HEK293 (cell line): ENCODE measurements around the gene NCK2.

Experiments used
- CTCF ChIA-PET: fragments of 350-600 bp; formaldehyde crosslinking; extraction: SDS; loops from one replicate; lab custom pipeline; 2021; ENCODE audit warnings: antibody characterized with exemption; lab: Yijun Ruan, JAX
- POLR2A ChIA-PET: fragments of 300-600 bp; formaldehyde crosslinking; extraction: SDS; loops from one replicate; lab custom pipeline; 2020; ENCODE audit warnings: antibody characterized with exemption, inconsistent platforms; lab: Yijun Ruan, JAX
- H3K27ac ChIP-seq: fragments of 200-500 bp; sonication (Bioruptor generic); 2 replicates; pipeline ENCODE4 v1.5.1; 2014; ENCODE audit warnings: low read depth, low read length, control low read depth, inconsistent platforms; ENCODE audit errors: extremely low read depth
- H3K36me3 ChIP-seq, 2 experiments: fragments of 200-500 bp in 1 of 2; sonication (Bioruptor generic) in 1 of 2; 1 replicate in 1 of 2; 2 replicates in 1 of 2; pipeline ENCODE4 v1.5.1; 2014 to 2017; ENCODE audit warnings: inconsistent platforms in 2 of 2, low read length in 2 of 2; ENCODE audit not compliant: control insufficient read depth in 2 of 2, insufficient read depth in 1 of 2
- H3K4me1 ChIP-seq: fragments of 200-500 bp; sonication (Bioruptor generic); 2 replicates; pipeline ENCODE4 v1.5.1; 2014; ENCODE audit warnings: mild to moderate bottlenecking, low read length, inconsistent platforms; ENCODE audit not compliant: control insufficient read depth, insufficient read depth
- H3K4me3 ChIP-seq: 2 replicates; pipeline ENCODE4 v1.5.1; 2011; ENCODE audit warnings: low read depth, mild to moderate bottlenecking, control low read depth, low read length, moderate library complexity
- H3K9me3 ChIP-seq: fragments of 200-500 bp; sonication (Bioruptor generic); 2 replicates; pipeline ENCODE4 v1.5.1; 2014; ENCODE audit warnings: low read depth, low read length, inconsistent platforms; ENCODE audit not compliant: control insufficient read depth, insufficient read depth
- EGR2 ChIP-seq: fragments of 450-650 bp; formaldehyde crosslinking; IDR thresholded peaks from 2 replicates; pipeline ENCODE4 v1.5.1; 2016; ENCODE audit warnings: low read depth, missing biosample characterization, missing genetic modification characterization
- FEZF1 ChIP-seq: fragments of 450-650 bp; formaldehyde crosslinking; IDR thresholded peaks from 2 replicates; pipeline ENCODE4 v1.5.1; 2016; ENCODE audit warnings: missing biosample characterization, missing genetic modification characterization
- GLI2 ChIP-seq: fragments of 450-650 bp; formaldehyde crosslinking; IDR thresholded peaks from 2 replicates; pipeline ENCODE4; 2017; ENCODE audit warnings: missing biosample characterization, missing genetic modification characterization, low read depth, borderline replicate concordance
- GLIS1 ChIP-seq: fragments of 450-650 bp; formaldehyde crosslinking; IDR thresholded peaks from 2 replicates; pipeline ENCODE4 v1.5.1; 2016; ENCODE audit warnings: missing biosample characterization, missing genetic modification characterization
- KLF10 ChIP-seq: fragments of 450-650 bp; IDR thresholded peaks from 2 replicates; pipeline ENCODE4 v1.5.1; 2018; ENCODE audit warnings: missing biosample characterization, mild to moderate bottlenecking, missing genetic modification characterization
- SP7 ChIP-seq: fragments of 450-650 bp; formaldehyde crosslinking; IDR thresholded peaks from 2 replicates; pipeline ENCODE4 v1.5.1; 2016; ENCODE audit warnings: missing biosample characterization, missing genetic modification characterization
- TRIM28 ChIP-seq: IDR thresholded peaks from 2 replicates; pipeline ENCODE4 v1.6.1; 2011; ENCODE audit warnings: low read length, control low read depth, borderline replicate concordance
- ZFHX2 ChIP-seq: fragments of 450-650 bp; formaldehyde crosslinking; conservative IDR thresholded peaks from 2 replicates; pipeline ENCODE4 v1.5.1; 2016; ENCODE audit warnings: missing biosample characterization, missing genetic modification characterization
- ZIC2 ChIP-seq: fragments of 450-650 bp; formaldehyde crosslinking; IDR thresholded peaks from 2 replicates; pipeline ENCODE4 v1.5.1; 2016; ENCODE audit warnings: missing biosample characterization, missing genetic modification characterization
- ZNF155 ChIP-seq: fragments of 450-650 bp; formaldehyde crosslinking; IDR thresholded peaks from 2 replicates; pipeline ENCODE4 v1.5.1; 2016; ENCODE audit warnings: missing biosample characterization, missing genetic modification characterization
- ZNF596 ChIP-seq: fragments of 450-650 bp; IDR thresholded peaks from 2 replicates; pipeline ENCODE4 v1.5.0; 2018; ENCODE audit warnings: missing biosample characterization, mild to moderate bottlenecking, missing genetic modification characterization, moderate library complexity
- ZNF600 ChIP-seq: fragments of 450-650 bp; formaldehyde crosslinking; IDR thresholded peaks from 2 replicates; pipeline ENCODE4 v1.5.1; 2016; ENCODE audit warnings: missing biosample characterization, missing genetic modification characterization
- ZNF843 ChIP-seq: fragments of 450-650 bp; formaldehyde crosslinking; IDR thresholded peaks from 2 replicates; pipeline ENCODE4 v1.5.1; 2016; ENCODE audit warnings: missing biosample characterization, missing genetic modification characterization
- TF ChIP-seq, protein P1 (sequence below): fragments of 450-650 bp; formaldehyde crosslinking; IDR thresholded peaks from 2 replicates; pipeline ENCODE4 v1.5.1; 2017; ENCODE audit warnings: missing biosample characterization, missing genetic modification characterization
- TF ChIP-seq, protein P2 (sequence below): fragments of 450-650 bp; formaldehyde crosslinking; IDR thresholded peaks from 2 replicates; pipeline ENCODE4 v1.5.1; 2017; ENCODE audit warnings: missing biosample characterization, missing genetic modification characterization
- TF ChIP-seq, protein P3 (sequence below): fragments of 450-650 bp; formaldehyde crosslinking; IDR thresholded peaks from 2 replicates; pipeline ENCODE4 v1.5.1; 2016; ENCODE audit warnings: missing biosample characterization, missing genetic modification characterization
- TF ChIP-seq, protein P4 (sequence below): fragments of 450-650 bp; formaldehyde crosslinking; IDR thresholded peaks from 2 replicates; pipeline ENCODE4 v1.5.1; 2016; ENCODE audit warnings: missing biosample characterization, missing genetic modification characterization

The NCK2 gene

DNA sequence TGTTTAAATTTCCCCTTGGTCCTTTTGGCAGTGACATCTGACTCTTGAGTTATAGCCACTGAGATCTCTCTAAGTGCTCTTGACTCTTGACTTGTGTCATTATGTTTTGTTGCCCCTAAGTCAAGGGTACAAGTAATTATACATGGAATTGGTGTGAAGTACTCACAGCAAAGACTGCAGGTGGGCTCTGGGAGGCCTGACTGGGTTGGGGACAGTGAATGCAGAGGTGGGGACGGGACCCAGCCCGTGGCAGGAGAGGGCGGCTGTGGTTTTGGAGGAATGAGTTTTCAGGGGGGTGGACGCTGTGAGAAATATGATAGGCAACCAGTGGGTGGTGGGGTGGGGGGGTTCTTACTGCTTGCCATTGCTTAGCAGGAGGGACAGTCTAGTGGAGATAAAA lies 97.8 kb downstream of the NCK2 start:
- H3K9me3 ChIP-seq = no peaks in the 10 kb centered on the region
- 0 out of 2 replicates have a peak, but pooled peaks cover 4% of the 10 kb centered on the region for H3K4me1 ChIP-seq
- no peak overlapping the region for H3K27ac ChIP-seq
- H3K4me3 ChIP-seq = no peak overlapping the region
- CTCF ChIA-PET = no interaction called here
- POLR2A ChIA-PET = no interaction called here
- TF ChIP-seq GLI2 (tag by site-specific recombination) (peak; percentile 52; the same call in 1 of the 2 replicates), KLF10 (tag by site-specific recombination) (no peak), ZFHX2 (tag by site-specific recombination) (peak; percentile 92), ZIC2 (tag by site-specific recombination) (peak; percentile 98), FEZF1 (tag by site-specific recombination) (peak; percentile 62), ZNF600 (tag by site-specific recombination) (no peak), ZNF596 (0 out of 2 replicates have a peak, but pooled peaks have one; percentile 10), ZNF843 (tag by site-specific recombination) (peak; percentile 55; the same call in 1 of the 2 replicates), SP7 (tag by site-specific recombination) (peak; percentile 57; the same call in 1 of the 2 replicates), GLIS1 (peak; percentile 96), TRIM28 (no peak), EGR2 (tag by site-specific recombination) (peak; percentile 95)
- TF ChIP-seq, protein P1, sequence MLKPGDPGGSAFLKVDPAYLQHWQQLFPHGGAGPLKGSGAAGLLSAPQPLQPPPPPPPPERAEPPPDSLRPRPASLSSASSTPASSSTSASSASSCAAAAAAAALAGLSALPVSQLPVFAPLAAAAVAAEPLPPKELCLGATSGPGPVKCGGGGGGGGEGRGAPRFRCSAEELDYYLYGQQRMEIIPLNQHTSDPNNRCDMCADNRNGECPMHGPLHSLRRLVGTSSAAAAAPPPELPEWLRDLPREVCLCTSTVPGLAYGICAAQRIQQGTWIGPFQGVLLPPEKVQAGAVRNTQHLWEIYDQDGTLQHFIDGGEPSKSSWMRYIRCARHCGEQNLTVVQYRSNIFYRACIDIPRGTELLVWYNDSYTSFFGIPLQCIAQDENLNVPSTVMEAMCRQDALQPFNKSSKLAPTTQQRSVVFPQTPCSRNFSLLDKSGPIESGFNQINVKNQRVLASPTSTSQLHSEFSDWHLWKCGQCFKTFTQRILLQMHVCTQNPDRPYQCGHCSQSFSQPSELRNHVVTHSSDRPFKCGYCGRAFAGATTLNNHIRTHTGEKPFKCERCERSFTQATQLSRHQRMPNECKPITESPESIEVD (tag by site-specific recombination) = peak; percentile 56
- TF ChIP-seq, protein P2, sequence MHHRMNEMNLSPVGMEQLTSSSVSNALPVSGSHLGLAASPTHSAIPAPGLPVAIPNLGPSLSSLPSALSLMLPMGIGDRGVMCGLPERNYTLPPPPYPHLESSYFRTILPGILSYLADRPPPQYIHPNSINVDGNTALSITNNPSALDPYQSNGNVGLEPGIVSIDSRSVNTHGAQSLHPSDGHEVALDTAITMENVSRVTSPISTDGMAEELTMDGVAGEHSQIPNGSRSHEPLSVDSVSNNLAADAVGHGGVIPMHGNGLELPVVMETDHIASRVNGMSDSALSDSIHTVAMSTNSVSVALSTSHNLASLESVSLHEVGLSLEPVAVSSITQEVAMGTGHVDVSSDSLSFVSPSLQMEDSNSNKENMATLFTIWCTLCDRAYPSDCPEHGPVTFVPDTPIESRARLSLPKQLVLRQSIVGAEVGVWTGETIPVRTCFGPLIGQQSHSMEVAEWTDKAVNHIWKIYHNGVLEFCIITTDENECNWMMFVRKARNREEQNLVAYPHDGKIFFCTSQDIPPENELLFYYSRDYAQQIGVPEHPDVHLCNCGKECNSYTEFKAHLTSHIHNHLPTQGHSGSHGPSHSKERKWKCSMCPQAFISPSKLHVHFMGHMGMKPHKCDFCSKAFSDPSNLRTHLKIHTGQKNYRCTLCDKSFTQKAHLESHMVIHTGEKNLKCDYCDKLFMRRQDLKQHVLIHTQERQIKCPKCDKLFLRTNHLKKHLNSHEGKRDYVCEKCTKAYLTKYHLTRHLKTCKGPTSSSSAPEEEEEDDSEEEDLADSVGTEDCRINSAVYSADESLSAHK (tag by site-specific recombination) = peak; percentile 60; the same call in 1 of the 2 replicates
- TF ChIP-seq, protein P3, sequence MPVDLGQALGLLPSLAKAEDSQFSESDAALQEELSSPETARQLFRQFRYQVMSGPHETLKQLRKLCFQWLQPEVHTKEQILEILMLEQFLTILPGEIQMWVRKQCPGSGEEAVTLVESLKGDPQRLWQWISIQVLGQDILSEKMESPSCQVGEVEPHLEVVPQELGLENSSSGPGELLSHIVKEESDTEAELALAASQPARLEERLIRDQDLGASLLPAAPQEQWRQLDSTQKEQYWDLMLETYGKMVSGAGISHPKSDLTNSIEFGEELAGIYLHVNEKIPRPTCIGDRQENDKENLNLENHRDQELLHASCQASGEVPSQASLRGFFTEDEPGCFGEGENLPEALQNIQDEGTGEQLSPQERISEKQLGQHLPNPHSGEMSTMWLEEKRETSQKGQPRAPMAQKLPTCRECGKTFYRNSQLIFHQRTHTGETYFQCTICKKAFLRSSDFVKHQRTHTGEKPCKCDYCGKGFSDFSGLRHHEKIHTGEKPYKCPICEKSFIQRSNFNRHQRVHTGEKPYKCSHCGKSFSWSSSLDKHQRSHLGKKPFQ (tag by site-specific recombination) = peak; percentile 93
- TF ChIP-seq, protein P4, sequence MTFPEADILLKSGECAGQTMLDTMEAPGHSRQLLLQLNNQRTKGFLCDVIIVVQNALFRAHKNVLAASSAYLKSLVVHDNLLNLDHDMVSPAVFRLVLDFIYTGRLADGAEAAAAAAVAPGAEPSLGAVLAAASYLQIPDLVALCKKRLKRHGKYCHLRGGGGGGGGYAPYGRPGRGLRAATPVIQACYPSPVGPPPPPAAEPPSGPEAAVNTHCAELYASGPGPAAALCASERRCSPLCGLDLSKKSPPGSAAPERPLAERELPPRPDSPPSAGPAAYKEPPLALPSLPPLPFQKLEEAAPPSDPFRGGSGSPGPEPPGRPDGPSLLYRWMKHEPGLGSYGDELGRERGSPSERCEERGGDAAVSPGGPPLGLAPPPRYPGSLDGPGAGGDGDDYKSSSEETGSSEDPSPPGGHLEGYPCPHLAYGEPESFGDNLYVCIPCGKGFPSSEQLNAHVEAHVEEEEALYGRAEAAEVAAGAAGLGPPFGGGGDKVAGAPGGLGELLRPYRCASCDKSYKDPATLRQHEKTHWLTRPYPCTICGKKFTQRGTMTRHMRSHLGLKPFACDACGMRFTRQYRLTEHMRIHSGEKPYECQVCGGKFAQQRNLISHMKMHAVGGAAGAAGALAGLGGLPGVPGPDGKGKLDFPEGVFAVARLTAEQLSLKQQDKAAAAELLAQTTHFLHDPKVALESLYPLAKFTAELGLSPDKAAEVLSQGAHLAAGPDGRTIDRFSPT (tag by site-specific recombination) = no peak
- no peaks in the 10 kb centered on the region for H3K36me3 ChIP-seq

DNA sequence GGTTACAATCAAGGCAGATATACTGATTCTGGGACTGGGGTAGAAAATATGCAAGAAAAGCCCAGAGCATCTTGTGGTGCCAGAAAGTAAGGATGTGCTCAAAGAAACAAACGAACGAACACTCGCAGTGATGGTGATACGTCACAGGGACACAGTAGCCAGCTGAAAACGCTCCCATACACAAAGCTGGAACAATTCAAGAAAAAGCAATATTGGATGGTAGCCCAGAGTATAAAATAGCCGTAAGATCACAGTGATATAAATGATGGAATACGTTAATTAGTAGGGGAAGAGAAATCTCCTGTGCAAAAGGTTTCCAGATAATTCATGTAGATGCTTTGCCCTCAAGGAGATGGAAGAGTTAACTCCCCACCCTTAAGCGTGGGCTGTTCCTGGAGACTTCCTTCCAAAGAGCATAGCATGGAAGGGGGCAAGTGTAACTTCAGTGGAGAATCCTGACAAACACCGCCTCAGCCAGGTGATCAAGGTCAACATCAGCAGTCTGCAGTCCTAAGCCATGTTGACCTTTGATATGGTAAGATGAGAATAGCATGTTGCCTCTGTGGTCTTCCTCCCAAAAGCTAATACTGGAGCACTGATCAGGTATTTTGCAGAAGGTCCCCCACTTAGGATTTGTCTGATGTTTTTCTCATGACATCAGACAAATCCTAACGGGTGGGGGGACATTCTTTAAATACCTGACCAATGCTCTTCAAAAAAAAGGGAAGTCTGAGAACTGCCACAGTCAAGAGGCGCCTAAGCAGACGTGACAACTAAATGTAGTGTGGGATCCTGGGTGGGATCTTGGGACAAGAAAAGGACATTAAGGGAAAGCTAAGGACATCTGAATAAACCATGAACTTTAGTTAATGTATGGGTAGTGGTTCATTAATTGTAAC lies 99.0 kb downstream of the NCK2 start:
- POLR2A ChIA-PET = no interaction called here
- Histone ChIP-seq H3K36me3 (no peaks in the 10 kb centered on the region), H3K4me1 (0 out of 2 replicates have a peak, but pooled peaks cover 4% of the 10 kb centered on the region), H3K9me3 (no peaks in the 10 kb centered on the region), H3K4me3 (no peak overlapping the region), H3K27ac (no peak overlapping the region)
- CTCF ChIA-PET = no interaction called here
- TF ChIP-seq ZNF155 (no peak), GLIS1 (peak; percentile 35; the same call in 1 of the 2 replicates)
